Measurements from ENCODE around the gene ANKHD1.
"Not testable (repeated sequence)": the region's sequence is repeated elsewhere in the genome, so short reads cannot be mapped to it uniquely, and the experiment has no call there.

ANKHD1 gene

GRCh38 chr5:140420665-140421361, 19.2 kb downstream of the ANKHD1 start:
- no peak overlapping the region for H2AFZ ChIP-seq (ENCODE audit: low read depth, low read length)
- H3K4me1 ChIP-seq (ENCODE audit: insufficient read depth, low read length), result no peaks in the 10 kb centered on the region
- peaks cover 7% of the 10 kb centered on the region for H3K9me3 ChIP-seq (ENCODE audit: low read length)
- H3K27me3 ChIP-seq (ENCODE audit: insufficient read depth, low read length), result no peaks in the 10 kb centered on the region
- no peak overlapping the region for H3K4me3 ChIP-seq (ENCODE audit: low read length)
- peaks cover 8% of the 10 kb centered on the region for H3K36me3 ChIP-seq (ENCODE audit: insufficient read depth, low read length)

GRCh38 chr5:140421375-140421774, 19.7 kb downstream of the ANKHD1 start:
- H3K36me3 ChIP-seq (ENCODE audit: insufficient read depth, low read length); H3K9me3 ChIP-seq (ENCODE audit: low read length); H3K27me3 ChIP-seq (ENCODE audit: insufficient read depth, low read length); H3K4me3 ChIP-seq (ENCODE audit: low read length); H3K4me1 ChIP-seq (ENCODE audit: insufficient read depth, low read length); H2AFZ ChIP-seq (ENCODE audit: low read depth, low read length): not testable (repeated sequence)

- Histone ChIP-seq H2AFZ (ENCODE audit: low read depth, low read length) (no peak overlapping the region), H3K36me3 (ENCODE audit: insufficient read depth, low read length) (peaks cover 8% of the 10 kb centered on the region), H3K4me3 (ENCODE audit: low read length) (no peak overlapping the region), H3K4me1 (ENCODE audit: insufficient read depth, low read length) (no peaks in the 10 kb centered on the region), H3K9me3 (ENCODE audit: low read length) (peaks cover 8% of the 10 kb centered on the region), H3K27me3 (ENCODE audit: insufficient read depth, low read length) (no peaks in the 10 kb centered on the region)
Measured at GRCh38 chr5:140423609-140424008, 22.0 kb downstream of the ANKHD1 start.

GRCh38 chr5:140424135-140424534, 22.5 kb downstream of the ANKHD1 start:
- peaks cover 8% of the 10 kb centered on the region for H3K9me3 ChIP-seq (ENCODE audit: low read length)
- H3K27me3 ChIP-seq (ENCODE audit: insufficient read depth, low read length), result no peaks in the 10 kb centered on the region
- H3K4me3 ChIP-seq (ENCODE audit: low read length), result no peak overlapping the region
- no peak overlapping the region for H2AFZ ChIP-seq (ENCODE audit: low read depth, low read length)
- no peaks in the 10 kb centered on the region for H3K4me1 ChIP-seq (ENCODE audit: insufficient read depth, low read length)
- peaks cover 8% of the 10 kb centered on the region for H3K36me3 ChIP-seq (ENCODE audit: insufficient read depth, low read length)

GRCh38 chr5:140427726-140428125, 26.1 kb downstream of the ANKHD1 start:
- not testable (repeated sequence) for H3K27me3 ChIP-seq (ENCODE audit: insufficient read depth, low read length); H3K36me3 ChIP-seq (ENCODE audit: insufficient read depth, low read length); H3K4me3 ChIP-seq (ENCODE audit: low read length); H2AFZ ChIP-seq (ENCODE audit: low read depth, low read length); H3K9me3 ChIP-seq (ENCODE audit: low read length); H3K4me1 ChIP-seq (ENCODE audit: insufficient read depth, low read length)

- Histone ChIP-seq H2AFZ (ENCODE audit: low read depth, low read length) (no peak overlapping the region), H3K27me3 (ENCODE audit: insufficient read depth, low read length) (no peaks in the 10 kb centered on the region), H3K9me3 (ENCODE audit: low read length) (peaks cover 6% of the 10 kb centered on the region), H3K4me1 (ENCODE audit: insufficient read depth, low read length) (no peaks in the 10 kb centered on the region), H3K36me3 (ENCODE audit: insufficient read depth, low read length) (peaks cover 2% of the 10 kb centered on the region), H3K4me3 (ENCODE audit: low read length) (no peak overlapping the region)
Measured at GRCh38 chr5:140429724-140430123, 28.1 kb downstream of the ANKHD1 start.

GRCh38 chr5:140432212-140432611, 30.6 kb downstream of the ANKHD1 start:
- peaks cover 16% of the 10 kb centered on the region for H3K36me3 ChIP-seq (ENCODE audit: insufficient read depth, low read length)
- H3K4me3 ChIP-seq (ENCODE audit: low read length), result no peak overlapping the region
- H3K9me3 ChIP-seq (ENCODE audit: low read length), result no peaks in the 10 kb centered on the region
- H2AFZ ChIP-seq (ENCODE audit: low read depth, low read length), result no peak overlapping the region
- no peaks in the 10 kb centered on the region for H3K27me3 ChIP-seq (ENCODE audit: insufficient read depth, low read length)
- H3K4me1 ChIP-seq (ENCODE audit: insufficient read depth, low read length), result no peaks in the 10 kb centered on the region

- Histone ChIP-seq H2AFZ (ENCODE audit: low read depth, low read length) (no peak overlapping the region), H3K36me3 (ENCODE audit: insufficient read depth, low read length) (peaks cover 23% of the 10 kb centered on the region), H3K27me3 (ENCODE audit: insufficient read depth, low read length) (no peaks in the 10 kb centered on the region), H3K4me3 (ENCODE audit: low read length) (no peak overlapping the region), H3K4me1 (ENCODE audit: insufficient read depth, low read length) (no peaks in the 10 kb centered on the region), H3K9me3 (ENCODE audit: low read length) (no peaks in the 10 kb centered on the region)
Measured at GRCh38 chr5:140432916-140433315, 31.3 kb downstream of the ANKHD1 start.

- not testable (repeated sequence) for H2AFZ ChIP-seq (ENCODE audit: low read depth, low read length)
Measured at GRCh38 chr5:140457368-140457767, 55.7 kb downstream of the ANKHD1 start.

GRCh38 chr5:140466981-140467742, 65.5 kb downstream of the ANKHD1 start:
- Histone ChIP-seq H3K4me1 (ENCODE audit: insufficient read depth, low read length) (no peaks in the 10 kb centered on the region), H2AFZ (ENCODE audit: low read depth, low read length) (no peak overlapping the region), H3K27me3 (ENCODE audit: insufficient read depth, low read length) (no peaks in the 10 kb centered on the region), H3K9me3 (ENCODE audit: low read length) (no peaks in the 10 kb centered on the region), H3K4me3 (ENCODE audit: low read length) (no peak overlapping the region), H3K36me3 (ENCODE audit: insufficient read depth, low read length) (peaks cover 56% of the 10 kb centered on the region)

More at GRCh38 chr5:140457368-140457767, 55.7 kb downstream of the ANKHD1 start:
- H3K4me3 ChIP-seq (ENCODE audit: low read length); H3K27me3 ChIP-seq (ENCODE audit: insufficient read depth, low read length); H3K9me3 ChIP-seq (ENCODE audit: low read length); H3K4me1 ChIP-seq (ENCODE audit: insufficient read depth, low read length): not testable (repeated sequence)
- H3K36me3 ChIP-seq (ENCODE audit: insufficient read depth, low read length), result peaks cover 40% of the 10 kb centered on the region

GRCh38 chr5:140468188-140468587, 66.6 kb downstream of the ANKHD1 start:
- peaks cover 58% of the 10 kb centered on the region for H3K36me3 ChIP-seq (ENCODE audit: insufficient read depth, low read length)
- no peak overlapping the region for H3K4me3 ChIP-seq (ENCODE audit: low read length)

GRCh38 chr5:140469259-140469658, 67.6 kb downstream of the ANKHD1 start:
- H3K36me3 ChIP-seq (ENCODE audit: insufficient read depth, low read length), result peaks cover 57% of the 10 kb centered on the region

More at GRCh38 chr5:140468188-140468587, 66.6 kb downstream of the ANKHD1 start:
- Histone ChIP-seq H2AFZ (ENCODE audit: low read depth, low read length) (no peak overlapping the region), H3K27me3 (ENCODE audit: insufficient read depth, low read length) (no peaks in the 10 kb centered on the region), H3K9me3 (ENCODE audit: low read length) (no peaks in the 10 kb centered on the region), H3K4me1 (ENCODE audit: insufficient read depth, low read length) (no peaks in the 10 kb centered on the region)

GRCh38 chr5:140480310-140481014, 78.8 kb downstream of the ANKHD1 start:
- Histone ChIP-seq H3K36me3 (ENCODE audit: insufficient read depth, low read length) (peaks cover 53% of the 10 kb centered on the region), H3K9me3 (ENCODE audit: low read length) (no peaks in the 10 kb centered on the region), H2AFZ (ENCODE audit: low read depth, low read length) (no peak overlapping the region), H3K4me1 (ENCODE audit: insufficient read depth, low read length) (no peaks in the 10 kb centered on the region), H3K4me3 (ENCODE audit: low read length) (no peak overlapping the region), H3K27me3 (ENCODE audit: insufficient read depth, low read length) (no peaks in the 10 kb centered on the region)

More at GRCh38 chr5:140469259-140469658, 67.6 kb downstream of the ANKHD1 start:
- H3K4me1 ChIP-seq (ENCODE audit: insufficient read depth, low read length), result no peaks in the 10 kb centered on the region
- H3K27me3 ChIP-seq (ENCODE audit: insufficient read depth, low read length), result no peaks in the 10 kb centered on the region
- H2AFZ ChIP-seq (ENCODE audit: low read depth, low read length), result no peak overlapping the region
- H3K9me3 ChIP-seq (ENCODE audit: low read length), result no peaks in the 10 kb centered on the region
- no peak overlapping the region for H3K4me3 ChIP-seq (ENCODE audit: low read length)
